MM.1S (cell line): ENCODE data around the gene TOPAZ1.

Experiments
- DNase-seq: peaks from one replicate; pipeline ENCODE4 v3.0.0-alpha.2; 2015
- H2AFZ ChIP-seq: fragments of 300-600 bp; sonication (generic); 2 replicates; pipeline ENCODE4 v1.6.0; 2016; ENCODE audit warnings: antibody characterized with exemption, low read length
- H3F3A ChIP-seq: fragments of 300-600 bp; sonication (generic); 2 replicates; pipeline ENCODE4 v1.6.1; 2016; ENCODE audit warnings: mild to moderate bottlenecking, antibody characterized with exemption, low read length, moderate library complexity, mixed read lengths; ENCODE audit not compliant: insufficient read depth
- H3K27ac ChIP-seq: fragments of 300-600 bp; sonication (generic); 2 replicates; pipeline ENCODE4 v1.5.1; 2016; ENCODE audit warnings: mild to moderate bottlenecking, low read length
- H3K27me3 ChIP-seq: fragments of 300-600 bp; sonication (generic); replicated peaks from 2 replicates; pipeline ENCODE4 v1.6.0; 2016; ENCODE audit warnings: low read length; ENCODE audit not compliant: insufficient read depth
- H3K36me3 ChIP-seq: fragments of 300-600 bp; sonication (generic); replicated peaks from 2 replicates; pipeline ENCODE4 v1.6.1; 2016; ENCODE audit warnings: mild to moderate bottlenecking, low read length, mixed read lengths; ENCODE audit not compliant: insufficient read depth
- H3K4me1 ChIP-seq: fragments of 300-600 bp; sonication (generic); 2 replicates; pipeline ENCODE4 v1.6.1; 2016; ENCODE audit warnings: low read length, mixed read lengths
- H3K4me2 ChIP-seq: fragments of 300-600 bp; sonication (generic); 2 replicates; pipeline ENCODE4 v1.6.0; 2016; ENCODE audit warnings: low read depth, low read length
- H3K4me3 ChIP-seq: fragments of 300-600 bp; sonication (generic); 2 replicates; pipeline ENCODE4 v1.5.1; 2016; ENCODE audit warnings: low read length, mixed read lengths
- H3K79me2 ChIP-seq: fragments of 300-600 bp; sonication (generic); 2 replicates; pipeline ENCODE4 v1.6.1; 2016; ENCODE audit warnings: mixed run types, low read length, mixed read lengths
- H3K9ac ChIP-seq: fragments of 300-600 bp; sonication (generic); 2 replicates; pipeline ENCODE4 v1.6.1; 2016; ENCODE audit warnings: low read length, mixed read lengths
- H3K9me2 ChIP-seq: fragments of 300-600 bp; sonication (generic); replicated peaks from 2 replicates; pipeline ENCODE4 v1.6.1; 2016; ENCODE audit warnings: mild to moderate bottlenecking, low read length, mixed read lengths; ENCODE audit not compliant: insufficient read depth
- H3K9me3 ChIP-seq: fragments of 300-600 bp; sonication (generic); replicated peaks from 2 replicates; pipeline ENCODE4 v1.6.1; 2016; ENCODE audit warnings: mild to moderate bottlenecking, low read length, mixed read lengths; ENCODE audit not compliant: insufficient read depth
- H4K20me1 ChIP-seq: fragments of 300-600 bp; sonication (generic); 2 replicates; pipeline ENCODE4 v1.6.1; 2016; ENCODE audit warnings: mild to moderate bottlenecking, low read length, moderate library complexity, mixed read lengths; ENCODE audit not compliant: insufficient read depth
- CTCF ChIP-seq: fragments of 300-600 bp; sonication (generic); IDR thresholded peaks from 2 replicates; pipeline ENCODE4 v1.5.1; 2016; ENCODE audit warnings: antibody characterized with exemption, low read length, mixed read lengths
- EZH2 ChIP-seq: fragments of 300-600 bp; sonication (generic); optimal IDR thresholded peaks from 2 replicates; pipeline ENCODE3; 2017; ENCODE audit warnings: low read depth, mild to moderate bottlenecking, antibody characterized with exemption, low read length, mixed read lengths
- EZH2phosphoT487 ChIP-seq: fragments of 300-600 bp; sonication (generic); IDR thresholded peaks from 2 replicates; pipeline ENCODE4 v1.6.1; 2018; ENCODE audit warnings: antibody characterized with exemption, low read length

The TOPAZ1 gene

GRCh38 chr3:44289882-44290462 is 48.3 kb downstream of the TOPAZ1 start:
- H3K9ac ChIP-seq = no peak overlapping the region
- TF ChIP-seq CTCF = no peak
- TF ChIP-seq EZH2 = no peak
- TF ChIP-seq EZH2phosphoT487 = no peak
- H3K4me1 ChIP-seq = no peaks in the 10 kb centered on the region
- no peak overlapping the region for H3K27ac ChIP-seq
- no peaks in the 10 kb centered on the region for H4K20me1 ChIP-seq
- no peaks in the 10 kb centered on the region for H3K36me3 ChIP-seq
- no peak overlapping the region for H3K4me2 ChIP-seq
- no peaks in the 10 kb centered on the region for H3K27me3 ChIP-seq
- H3F3A ChIP-seq = no peaks in the 10 kb centered on the region
- H2AFZ ChIP-seq = no peak overlapping the region
- H3K9me3 ChIP-seq = no peaks in the 10 kb centered on the region
- no peaks in the 10 kb centered on the region for H3K9me2 ChIP-seq
- H3K79me2 ChIP-seq = no peaks in the 10 kb centered on the region
- DNase-seq = no peak
- H3K4me3 ChIP-seq = no peak overlapping the region

DNA sequence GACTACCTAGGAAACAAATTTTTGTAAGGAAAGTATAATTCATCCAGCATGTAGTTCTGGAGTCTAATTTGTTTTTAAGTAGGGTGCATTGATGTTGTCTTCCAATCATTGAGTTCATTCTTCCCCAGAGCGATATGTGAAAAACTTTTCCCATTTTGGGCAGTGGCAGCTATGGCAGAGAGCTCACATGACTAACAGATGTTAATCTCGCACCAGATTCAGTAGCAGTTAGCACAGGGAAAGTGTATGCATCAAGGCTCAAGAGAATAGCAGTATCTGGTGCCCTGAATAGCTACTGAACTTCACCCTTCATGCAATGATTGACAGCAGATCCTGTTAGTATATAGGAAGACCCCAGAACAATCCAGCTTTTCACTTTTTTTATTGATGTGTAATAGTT is 50.6 kb downstream of the TOPAZ1 start:
- no peak for DNase-seq
- TF ChIP-seq EZH2phosphoT487 = no peak
- TF ChIP-seq CTCF = no peak
- TF ChIP-seq EZH2 = no peak
- no peaks in the 10 kb centered on the region for H3K4me1 ChIP-seq
- no peak overlapping the region for H3K27ac ChIP-seq
- no peaks in the 10 kb centered on the region for H3K9me3 ChIP-seq
- H3K79me2 ChIP-seq = no peaks in the 10 kb centered on the region
- H3K36me3 ChIP-seq = no peaks in the 10 kb centered on the region
- H4K20me1 ChIP-seq = no peaks in the 10 kb centered on the region
- no peak overlapping the region for H3K9ac ChIP-seq
- H3F3A ChIP-seq = no peaks in the 10 kb centered on the region
- H3K27me3 ChIP-seq = no peaks in the 10 kb centered on the region
- no peaks in the 10 kb centered on the region for H3K9me2 ChIP-seq
- H3K4me3 ChIP-seq = no peak overlapping the region
- H2AFZ ChIP-seq = no peak overlapping the region
- H3K4me2 ChIP-seq = no peak overlapping the region

- H3K9me3 ChIP-seq = no peaks in the 10 kb centered on the region
- no peak overlapping the region for H3K4me2 ChIP-seq
- no peak overlapping the region for H3K9ac ChIP-seq
- no peak for DNase-seq
- no peaks in the 10 kb centered on the region for H3K9me2 ChIP-seq
- H3K4me3 ChIP-seq = no peak overlapping the region
- no peaks in the 10 kb centered on the region for H3F3A ChIP-seq
- no peaks in the 10 kb centered on the region for H3K36me3 ChIP-seq
- H3K79me2 ChIP-seq = no peaks in the 10 kb centered on the region
- no peaks in the 10 kb centered on the region for H3K4me1 ChIP-seq
- TF ChIP-seq EZH2phosphoT487 (no peak), EZH2 (no peak), CTCF (no peak)
- no peaks in the 10 kb centered on the region for H4K20me1 ChIP-seq
- H2AFZ ChIP-seq = no peak overlapping the region
- H3K27me3 ChIP-seq = no peaks in the 10 kb centered on the region
- no peak overlapping the region for H3K27ac ChIP-seq
Measured at GRCh38 chr3:44292947-44293346, 51.3 kb downstream of the TOPAZ1 start.
